Esophagus squamous epithelium (tissue), 4 donors: ENCODE results near the gene LRRC8C.

Experiments used
- POLR2A ChIP-seq, 4 donors: fragments of 450-650 bp; IDR thresholded peaks; one replicate each; pipeline ENCODE4 v1.6.1; 2017; ENCODE audit warnings: antibody characterized with exemption in 4 of 4, mild to moderate bottlenecking in 4 of 4, moderate library complexity in 3 of 4
- TF ChIP-seq, protein P1 (sequence below), 6 experiments: fragments of 450-650 bp in 4 of 6; fragments of 200-600 bp in 2 of 6; sonication (generic) in 2 of 6; IDR thresholded peaks; one replicate each; pipeline ENCODE4 v1.5.1; 2016 to 2019; ENCODE audit warnings: antibody characterized with exemption in 6 of 6, mild to moderate bottlenecking in 4 of 6, moderate library complexity in 4 of 6

GRCh38 chr1:89715677-89716076 lies 82.8 kb downstream of the LRRC8C start:
- TF ChIP-seq, protein P1, sequence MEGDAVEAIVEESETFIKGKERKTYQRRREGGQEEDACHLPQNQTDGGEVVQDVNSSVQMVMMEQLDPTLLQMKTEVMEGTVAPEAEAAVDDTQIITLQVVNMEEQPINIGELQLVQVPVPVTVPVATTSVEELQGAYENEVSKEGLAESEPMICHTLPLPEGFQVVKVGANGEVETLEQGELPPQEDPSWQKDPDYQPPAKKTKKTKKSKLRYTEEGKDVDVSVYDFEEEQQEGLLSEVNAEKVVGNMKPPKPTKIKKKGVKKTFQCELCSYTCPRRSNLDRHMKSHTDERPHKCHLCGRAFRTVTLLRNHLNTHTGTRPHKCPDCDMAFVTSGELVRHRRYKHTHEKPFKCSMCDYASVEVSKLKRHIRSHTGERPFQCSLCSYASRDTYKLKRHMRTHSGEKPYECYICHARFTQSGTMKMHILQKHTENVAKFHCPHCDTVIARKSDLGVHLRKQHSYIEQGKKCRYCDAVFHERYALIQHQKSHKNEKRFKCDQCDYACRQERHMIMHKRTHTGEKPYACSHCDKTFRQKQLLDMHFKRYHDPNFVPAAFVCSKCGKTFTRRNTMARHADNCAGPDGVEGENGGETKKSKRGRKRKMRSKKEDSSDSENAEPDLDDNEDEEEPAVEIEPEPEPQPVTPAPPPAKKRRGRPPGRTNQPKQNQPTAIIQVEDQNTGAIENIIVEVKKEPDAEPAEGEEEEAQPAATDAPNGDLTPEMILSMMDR (IDR thresholded peaks at IDR 0.05) = no peak
- TF ChIP-seq POLR2A (IDR thresholded peaks at IDR 0.05) = no peak
